Measurements from ENCODE around the gene KCNB1.
A peak's percentile ranks its signal among the peaks of the same experiment; 100 is the strongest.

DNA sequence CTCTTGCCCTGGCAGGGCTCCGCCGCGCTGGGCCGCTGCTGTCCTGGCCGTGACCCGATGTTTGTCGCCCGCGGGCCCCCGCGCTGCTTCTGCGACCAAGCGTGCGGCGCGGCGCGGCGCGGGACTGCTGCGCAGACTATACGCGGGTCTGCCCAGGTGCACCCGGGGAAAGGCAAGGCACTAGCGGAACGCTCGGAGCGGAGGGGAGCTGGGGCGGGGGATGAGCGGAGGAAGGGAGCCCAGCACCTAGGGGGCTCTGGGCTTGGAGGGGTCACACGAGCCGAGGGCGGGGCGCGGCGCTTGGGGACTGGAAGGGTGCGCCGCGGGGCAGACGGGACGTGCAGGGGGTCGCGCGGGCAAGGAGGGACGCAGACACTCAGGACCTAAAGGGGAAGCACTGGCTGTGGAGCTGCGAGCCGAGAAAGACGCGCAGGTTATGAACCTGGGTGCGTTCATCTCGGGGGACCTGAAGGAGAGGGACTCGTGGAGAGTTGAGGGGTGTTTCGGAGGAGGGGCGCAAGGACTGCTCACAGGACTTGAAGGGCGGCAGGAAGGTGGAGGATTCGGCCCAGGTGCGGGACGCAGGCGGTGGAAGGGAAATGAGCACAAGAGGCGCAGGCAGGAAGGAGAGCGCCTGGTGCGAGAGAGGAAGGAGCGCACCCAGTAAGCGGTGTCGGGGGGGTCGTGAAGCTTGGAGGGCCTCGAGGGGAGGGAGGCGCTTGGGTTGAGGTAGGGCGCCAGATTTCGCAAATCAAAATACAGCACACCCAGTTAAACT lies 163.8 kb downstream of the KCNB1 start:
- TF ChIP-seq POLR2AphosphoS5 (IDR thresholded peaks at IDR 0.05) (no peak), EZH2 (IDR thresholded peaks at IDR 0.05; ENCODE audit: borderline replicate concordance, insufficient read depth, low read length, poor library complexity, severe bottlenecking) (peak; percentile 54), SMC3 (conservative IDR thresholded peaks at IDR 0.05; ENCODE audit: poor library complexity) (no peak), TAF1 (IDR thresholded peaks at IDR 0.05; ENCODE audit: low read depth) (no peak), EP300 (conservative IDR thresholded peaks at IDR 0.05; ENCODE audit: poor library complexity, severe bottlenecking) (peak; percentile 12)
- TF ChIP-seq, protein P1, sequence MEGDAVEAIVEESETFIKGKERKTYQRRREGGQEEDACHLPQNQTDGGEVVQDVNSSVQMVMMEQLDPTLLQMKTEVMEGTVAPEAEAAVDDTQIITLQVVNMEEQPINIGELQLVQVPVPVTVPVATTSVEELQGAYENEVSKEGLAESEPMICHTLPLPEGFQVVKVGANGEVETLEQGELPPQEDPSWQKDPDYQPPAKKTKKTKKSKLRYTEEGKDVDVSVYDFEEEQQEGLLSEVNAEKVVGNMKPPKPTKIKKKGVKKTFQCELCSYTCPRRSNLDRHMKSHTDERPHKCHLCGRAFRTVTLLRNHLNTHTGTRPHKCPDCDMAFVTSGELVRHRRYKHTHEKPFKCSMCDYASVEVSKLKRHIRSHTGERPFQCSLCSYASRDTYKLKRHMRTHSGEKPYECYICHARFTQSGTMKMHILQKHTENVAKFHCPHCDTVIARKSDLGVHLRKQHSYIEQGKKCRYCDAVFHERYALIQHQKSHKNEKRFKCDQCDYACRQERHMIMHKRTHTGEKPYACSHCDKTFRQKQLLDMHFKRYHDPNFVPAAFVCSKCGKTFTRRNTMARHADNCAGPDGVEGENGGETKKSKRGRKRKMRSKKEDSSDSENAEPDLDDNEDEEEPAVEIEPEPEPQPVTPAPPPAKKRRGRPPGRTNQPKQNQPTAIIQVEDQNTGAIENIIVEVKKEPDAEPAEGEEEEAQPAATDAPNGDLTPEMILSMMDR (IDR thresholded peaks at IDR 0.05; ENCODE audit: poor library complexity, severe bottlenecking): no peak
- TF ChIP-seq, protein P2, sequence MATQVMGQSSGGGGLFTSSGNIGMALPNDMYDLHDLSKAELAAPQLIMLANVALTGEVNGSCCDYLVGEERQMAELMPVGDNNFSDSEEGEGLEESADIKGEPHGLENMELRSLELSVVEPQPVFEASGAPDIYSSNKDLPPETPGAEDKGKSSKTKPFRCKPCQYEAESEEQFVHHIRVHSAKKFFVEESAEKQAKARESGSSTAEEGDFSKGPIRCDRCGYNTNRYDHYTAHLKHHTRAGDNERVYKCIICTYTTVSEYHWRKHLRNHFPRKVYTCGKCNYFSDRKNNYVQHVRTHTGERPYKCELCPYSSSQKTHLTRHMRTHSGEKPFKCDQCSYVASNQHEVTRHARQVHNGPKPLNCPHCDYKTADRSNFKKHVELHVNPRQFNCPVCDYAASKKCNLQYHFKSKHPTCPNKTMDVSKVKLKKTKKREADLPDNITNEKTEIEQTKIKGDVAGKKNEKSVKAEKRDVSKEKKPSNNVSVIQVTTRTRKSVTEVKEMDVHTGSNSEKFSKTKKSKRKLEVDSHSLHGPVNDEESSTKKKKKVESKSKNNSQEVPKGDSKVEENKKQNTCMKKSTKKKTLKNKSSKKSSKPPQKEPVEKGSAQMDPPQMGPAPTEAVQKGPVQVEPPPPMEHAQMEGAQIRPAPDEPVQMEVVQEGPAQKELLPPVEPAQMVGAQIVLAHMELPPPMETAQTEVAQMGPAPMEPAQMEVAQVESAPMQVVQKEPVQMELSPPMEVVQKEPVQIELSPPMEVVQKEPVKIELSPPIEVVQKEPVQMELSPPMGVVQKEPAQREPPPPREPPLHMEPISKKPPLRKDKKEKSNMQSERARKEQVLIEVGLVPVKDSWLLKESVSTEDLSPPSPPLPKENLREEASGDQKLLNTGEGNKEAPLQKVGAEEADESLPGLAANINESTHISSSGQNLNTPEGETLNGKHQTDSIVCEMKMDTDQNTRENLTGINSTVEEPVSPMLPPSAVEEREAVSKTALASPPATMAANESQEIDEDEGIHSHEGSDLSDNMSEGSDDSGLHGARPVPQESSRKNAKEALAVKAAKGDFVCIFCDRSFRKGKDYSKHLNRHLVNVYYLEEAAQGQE (IDR thresholded peaks at IDR 0.05; ENCODE audit: borderline replicate concordance): no peak
